T-cell (primary cell): ENCODE data around the gene GLB1L3. TPM values are rescaled to one million over a fixed set of nuclear protein-coding genes. Genes with fewer than 3 reads are reported as not detected.
A peak's percentile ranks its signal among the peaks of the same experiment; 100 is the strongest.
"Not testable (repeated sequence)": the region's sequence is repeated elsewhere in the genome, so short reads cannot be mapped to it uniquely, and the experiment has no call there.

ENCODE experiments used
- ATAC-seq, 4 experiments: fragments of 200-7000 bp in 3 of 4; fragments of 150-1000 bp in 1 of 4; cut with Tn5 transposase; replicated peaks in 1 of 4; 1 replicate in 3 of 4; 2 replicates in 1 of 4; pipeline ENCODE4 v1.10.0; 2021; ENCODE audit warnings: moderate library complexity in 3 of 4, mild to moderate bottlenecking in 2 of 4, moderate number of reproducible peaks in 1 of 4
- CTCF ChIA-PET, 2 donors: fragments of 300-600 bp; sonication (Branson Sonifier 250); formaldehyde crosslinking; loops; one replicate each; lab custom pipeline; 2022; ENCODE audit warnings: antibody characterized with exemption in 2 of 2; lab: Charles Lee
- POLR2A ChIA-PET, 2 donors: fragments of 300-600 bp; sonication (Branson Sonifier 250); formaldehyde crosslinking; loops; one replicate each; lab custom pipeline; 2022; ENCODE audit warnings: antibody characterized with exemption in 2 of 2; lab: Charles Lee
- DNase-seq, 35 experiments: peaks; one replicate each; pipeline versions ENCODE4 v3.0.0 to v3.0.0-alpha.2; 2013 to 2023
- H3K27ac ChIP-seq: one replicate; pipeline ENCODE4 v1.5.1; 2013; ENCODE audit warnings: low read length
- H3K27me3 ChIP-seq, 2 experiments: replicated peaks in 1 of 2; 1 replicate in 1 of 2; 2 replicates in 1 of 2; pipeline versions ENCODE4 v1.6.1 to v1.7.0; 2013; ENCODE audit warnings: low read length in 1 of 2, mixed read lengths in 1 of 2; ENCODE audit not compliant: control insufficient read depth in 2 of 2, insufficient read depth in 2 of 2; ENCODE audit errors: extremely low read depth in 1 of 2
- H3K36me3 ChIP-seq, 2 donors: 1 replicate in 1 of 2; 2 replicates in 1 of 2; pipeline versions ENCODE4 v1.6.1 to v1.7.0; 2013; ENCODE audit warnings: low read length in 1 of 2; ENCODE audit not compliant: control insufficient read depth in 2 of 2, insufficient read depth in 1 of 2; ENCODE audit errors: extremely low read depth in 1 of 2
- H3K4me1 ChIP-seq, 2 experiments: 1 replicate in 1 of 2; 2 replicates in 1 of 2; pipeline versions ENCODE4 v1.6.1 to v1.7.0; 2013; ENCODE audit warnings: low read length in 2 of 2, mixed read lengths in 1 of 2; ENCODE audit not compliant: insufficient read depth in 2 of 2, control insufficient read depth in 1 of 2; ENCODE audit errors: extremely low read depth in 1 of 2
- H3K4me3 ChIP-seq, 2 donors: 1 replicate in 1 of 2; 2 replicates in 1 of 2; pipeline versions ENCODE4 v1.5.1 to v1.7.0; 2013; ENCODE audit warnings: mild to moderate bottlenecking in 2 of 2, low read length in 1 of 2, moderate library complexity in 1 of 2; ENCODE audit not compliant: control insufficient read depth in 1 of 2; ENCODE audit errors: extremely low read depth in 1 of 2
- H3K9me3 ChIP-seq: 2 replicates; pipeline ENCODE4 v1.7.0; 2013
- H3K27ac Mint-ChIP-seq, 2 donors: one replicate each; pipeline ENCODE4 v1.8.0; 2020 to 2021; ENCODE audit warnings: mild to moderate bottlenecking in 2 of 2, mixed read lengths in 2 of 2
- H3K27me3 Mint-ChIP-seq, 2 donors: one replicate each; pipeline ENCODE4 v1.8.0; 2021 to 2022; ENCODE audit warnings: mixed read lengths in 2 of 2
- H3K36me3 Mint-ChIP-seq: one replicate; pipeline ENCODE4 v1.8.0; 2021; ENCODE audit warnings: mixed read lengths
- H3K4me1 Mint-ChIP-seq, 3 donors: one replicate each; pipeline ENCODE4 v1.8.0; 2020 to 2022; ENCODE audit warnings: mixed read lengths in 3 of 3, mild to moderate bottlenecking in 1 of 3
- H3K4me3 Mint-ChIP-seq, 3 donors: one replicate each; pipeline ENCODE4 v1.8.0; 2020 to 2022; ENCODE audit warnings: mild to moderate bottlenecking in 3 of 3, mixed read lengths in 3 of 3, moderate library complexity in 3 of 3
- H3K9me3 Mint-ChIP-seq, 3 donors: one replicate each; pipeline ENCODE4 v1.8.0; 2020 to 2022; ENCODE audit warnings: mixed read lengths in 3 of 3
- WGBS: methylation state at CpG from one replicate; pipeline ENCODE4 v1.1.5; 2013; ENCODE audit warnings: missing lambda C conversion rate; ENCODE audit not compliant: insufficient coverage; 5-methylcytosine and 5-hydroxymethylcytosine counted together
- total RNA-seq, 35 experiments: library from RNA in 6 of 35; stranded (reverse) in 6 of 35; fragments of 120-200 nt in 1 of 35; gene quantifications; one replicate each; pipeline versions ENCODE4 v1.2.1 to v1.2.4 and lab custom pipeline; 2013 to 2026

Gene GLB1L3
- total RNA-seq, 5 donors from 2014 or later (not counting 1 experiment from before 2014, with no cell fraction given) = 1.3 to 2.8 (median 1.9) TPM

GRCh38 chr11:134339756-134340155 lies 63.6 kb downstream of the GLB1L3 start:
- ATAC-seq = no peak
- Mint-ChIP-seq H3K4me3 (no peak overlapping the region), H3K27ac (no peak overlapping the region), H3K4me1 (no peaks in the 10 kb centered on the region), H3K27me3 (peaks cover 0 to under 1% of the 10 kb centered on the region in 2 donors), H3K36me3 (no peaks in the 10 kb centered on the region), H3K9me3 (no peaks in the 10 kb centered on the region)
- Histone ChIP-seq H3K4me1 (no peaks in the 10 kb centered on the region), H3K27ac (no peak overlapping the region), H3K9me3 (no peaks in the 10 kb centered on the region), H3K4me3 (no peak overlapping the region), H3K36me3 (no peaks in the 10 kb centered on the region), H3K27me3 (peaks cover 0 to 4% of the 10 kb centered on the region in 2 experiments)
- ChIA-PET POLR2A (no interaction called here), CTCF (no interaction called here)
- no peak for DNase-seq
- WGBS = 81% methylated on average over 4 of the region's 4 CpGs

GRCh38 chr11:134340354-134340964 lies 64.3 kb downstream of the GLB1L3 start:
- no peak overlapping the region for H3K27ac ChIP-seq
- H3K27me3 ChIP-seq = peaks cover 0 to 3% of the 10 kb centered on the region in 2 experiments
- H3K4me3 ChIP-seq = no peak overlapping the region
- Mint-ChIP-seq H3K27me3 (no peaks in the 10 kb centered on the region), H3K9me3 (no peaks in the 10 kb centered on the region), H3K27ac (no peak overlapping the region), H3K4me1 (no peaks in the 10 kb centered on the region), H3K36me3 (no peaks in the 10 kb centered on the region), H3K4me3 (no peak overlapping the region)
- POLR2A ChIA-PET = no interaction called here
- CTCF ChIA-PET = no interaction called here
- no peaks in the 10 kb centered on the region for H3K36me3 ChIP-seq
- no peaks in the 10 kb centered on the region for H3K9me3 ChIP-seq
- DNase-seq (no peak), ATAC-seq (no peak)
- H3K4me1 ChIP-seq = no peaks in the 10 kb centered on the region
- WGBS = 90% methylated on average over 9 of the region's 11 CpGs

- Histone ChIP-seq H3K27ac (no peak overlapping the region), H3K9me3 (no peaks in the 10 kb centered on the region), H3K4me1 (peaks cover 0 to 5% of the 10 kb centered on the region in 2 experiments), H3K4me3 (no peak overlapping the region), H3K27me3 (peaks cover 0 to 3% of the 10 kb centered on the region in 2 experiments), H3K36me3 (no peaks in the 10 kb centered on the region)
- ChIA-PET CTCF (no interaction called here), POLR2A (no interaction called here)
- Mint-ChIP-seq H3K36me3 (no peaks in the 10 kb centered on the region), H3K27me3 (no peaks in the 10 kb centered on the region), H3K4me3 (no peak overlapping the region), H3K9me3 (no peaks in the 10 kb centered on the region), H3K27ac (no peak overlapping the region), H3K4me1 (no peaks in the 10 kb centered on the region)
- ATAC-seq = no peak
- peak in 1 of 35 experiments; percentile 1 for DNase-seq
- 88% methylated on average over 59 of the region's 68 CpGs for WGBS
These were observed 65.8 kb downstream of the GLB1L3 start for GRCh38 chr11:134341805-134342571.

GRCh38 chr11:134342572-134343340 lies 66.6 kb downstream of the GLB1L3 start:
- peaks cover 0 to 3% (median 0%) of the 10 kb centered on the region in 3 donors for H3K4me1 Mint-ChIP-seq
- Histone ChIP-seq H3K4me1 (peaks cover 0 to 8% of the 10 kb centered on the region in 2 experiments), H3K9me3 (no peaks in the 10 kb centered on the region), H3K36me3 (no peaks in the 10 kb centered on the region), H3K4me3 (no peak overlapping the region), H3K27ac (no peak overlapping the region), H3K27me3 (no peaks in the 10 kb centered on the region)
- H3K9me3 Mint-ChIP-seq = no peaks in the 10 kb centered on the region
- ATAC-seq = no peak
- WGBS = 79% methylated on average over 22 of the region's 30 CpGs
- CTCF ChIA-PET = no interaction called here
- H3K27me3 Mint-ChIP-seq = no peaks in the 10 kb centered on the region
- POLR2A ChIA-PET = no interaction called here
- DNase-seq = peak in 1 of 35 experiments; percentile 4
- H3K36me3 Mint-ChIP-seq = no peaks in the 10 kb centered on the region
- H3K27ac Mint-ChIP-seq = no peak overlapping the region
- no peak overlapping the region for H3K4me3 Mint-ChIP-seq

- POLR2A ChIA-PET = no interaction called here
- CTCF ChIA-PET = no interaction called here
- peak in 1 of 35 experiments; percentile 1 for DNase-seq
These were observed 67.5 kb downstream of the GLB1L3 start for GRCh38 chr11:134343646-134344045.

GRCh38 chr11:134344497-134345236 lies 68.5 kb downstream of the GLB1L3 start:
- peaks cover 0 to 22% of the 10 kb centered on the region in 2 experiments for H3K4me1 ChIP-seq
- H3K27ac Mint-ChIP-seq, POLR2A ChIA-PET, H3K9me3 Mint-ChIP-seq, H3K36me3 ChIP-seq, H3K36me3 Mint-ChIP-seq, H3K27me3 ChIP-seq, H3K27ac ChIP-seq, H3K27me3 Mint-ChIP-seq, H3K9me3 ChIP-seq, CTCF ChIA-PET, ATAC-seq, H3K4me3 ChIP-seq, H3K4me3 Mint-ChIP-seq: not testable (repeated sequence)
- DNase-seq = peak in 2 of 35 experiments; percentile 2 to 22
- peaks cover 9 to 11% (median 10%) of the 10 kb centered on the region in 3 donors for H3K4me1 Mint-ChIP-seq
- WGBS = 92% methylated on average over 14 of the region's 28 CpGs

More at GRCh38 chr11:134343646-134344045, 67.5 kb downstream of the GLB1L3 start:
- no peak overlapping the region for H3K4me3 ChIP-seq
- Mint-ChIP-seq H3K4me3 (no peak overlapping the region), H3K27ac (no peak overlapping the region), H3K27me3 (no peaks in the 10 kb centered on the region), H3K36me3 (no peaks in the 10 kb centered on the region), H3K4me1 (peaks cover 0 to 3% (median 0%) of the 10 kb centered on the region in 3 donors), H3K9me3 (no peaks in the 10 kb centered on the region)
- ATAC-seq = no peak
- no peaks in the 10 kb centered on the region for H3K27me3 ChIP-seq
- H3K4me1 ChIP-seq = peaks cover 0 to 14% of the 10 kb centered on the region in 2 experiments
- no peaks in the 10 kb centered on the region for H3K9me3 ChIP-seq
- no peaks in the 10 kb centered on the region for H3K36me3 ChIP-seq
- 78% methylated on average over 10 of the region's 15 CpGs for WGBS
- H3K27ac ChIP-seq = no peak overlapping the region
